ENCODE measurements around the gene KCNN3.

DNA sequence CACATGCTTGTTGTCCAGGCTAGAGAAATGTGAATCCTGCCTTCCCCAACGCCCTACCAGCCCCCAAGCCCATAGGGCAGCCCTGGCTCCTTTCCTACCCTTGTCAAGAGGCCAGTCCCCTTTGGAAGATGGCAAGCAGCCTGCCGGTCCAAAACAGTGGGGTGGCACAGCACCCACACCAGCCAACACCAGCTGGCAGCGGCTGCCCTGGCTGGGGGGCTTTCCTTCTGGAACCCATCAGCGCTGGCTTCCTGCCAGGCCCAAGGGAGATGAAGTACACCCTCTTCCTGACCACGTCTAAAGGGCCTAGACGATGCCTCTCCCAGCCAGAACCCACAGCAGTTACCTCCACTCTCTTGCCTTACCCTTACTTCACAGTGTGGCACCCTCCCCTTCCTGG, 24.2 kb downstream of the KCNN3 start:
- TF ChIP-seq, protein P1, sequence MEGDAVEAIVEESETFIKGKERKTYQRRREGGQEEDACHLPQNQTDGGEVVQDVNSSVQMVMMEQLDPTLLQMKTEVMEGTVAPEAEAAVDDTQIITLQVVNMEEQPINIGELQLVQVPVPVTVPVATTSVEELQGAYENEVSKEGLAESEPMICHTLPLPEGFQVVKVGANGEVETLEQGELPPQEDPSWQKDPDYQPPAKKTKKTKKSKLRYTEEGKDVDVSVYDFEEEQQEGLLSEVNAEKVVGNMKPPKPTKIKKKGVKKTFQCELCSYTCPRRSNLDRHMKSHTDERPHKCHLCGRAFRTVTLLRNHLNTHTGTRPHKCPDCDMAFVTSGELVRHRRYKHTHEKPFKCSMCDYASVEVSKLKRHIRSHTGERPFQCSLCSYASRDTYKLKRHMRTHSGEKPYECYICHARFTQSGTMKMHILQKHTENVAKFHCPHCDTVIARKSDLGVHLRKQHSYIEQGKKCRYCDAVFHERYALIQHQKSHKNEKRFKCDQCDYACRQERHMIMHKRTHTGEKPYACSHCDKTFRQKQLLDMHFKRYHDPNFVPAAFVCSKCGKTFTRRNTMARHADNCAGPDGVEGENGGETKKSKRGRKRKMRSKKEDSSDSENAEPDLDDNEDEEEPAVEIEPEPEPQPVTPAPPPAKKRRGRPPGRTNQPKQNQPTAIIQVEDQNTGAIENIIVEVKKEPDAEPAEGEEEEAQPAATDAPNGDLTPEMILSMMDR (IDR thresholded peaks at IDR 0.05): no peak
- TF ChIP-seq POLR2A (IDR thresholded peaks at IDR 0.05) (no peak), EP300 (IDR thresholded peaks at IDR 0.05) (no peak)
